K562 (cell line): ENCODE measurements around the gene ADSS1. TPM values are rescaled to one million over a fixed set of nuclear protein-coding genes. Genes with fewer than 3 reads are reported as not detected.
A peak's percentile ranks its signal among the peaks of the same experiment; 100 is the strongest.

Experiments
- BRF2 ChIP-seq: IDR thresholded peaks from 3 replicates; pipeline ENCODE4 v1.6.1; 2011; ENCODE audit warnings: borderline replicate concordance, mild to moderate bottlenecking; ENCODE audit not compliant: insufficient read length, insufficient read depth
- FOXA3 ChIP-seq, 2 experiments: fragments of 450-650 bp in 1 of 2; sonication (generic) in 1 of 2; formaldehyde crosslinking; IDR thresholded peaks in 1 of 2; conservative IDR thresholded peaks in 1 of 2; 2 replicates each; pipeline versions ENCODE4 v1.4.0 to v1.8.0; 2020 to 2022; ENCODE audit warnings: mild to moderate bottlenecking in 2 of 2, missing genetic modification reagents in 1 of 2
- HBP1 ChIP-seq: fragments of 450-650 bp; formaldehyde crosslinking; IDR thresholded peaks from 2 replicates; pipeline ENCODE4 v1.4.0; 2022; ENCODE audit warnings: missing genetic modification characterization
- KLF13 ChIP-seq: fragments of 450-650 bp; IDR thresholded peaks from 2 replicates; pipeline ENCODE4 v1.6.1; 2016; ENCODE audit warnings: missing genetic modification characterization, low read depth, mild to moderate bottlenecking, missing compliant biosample characterization, moderate library complexity, borderline replicate concordance
- PTBP1 ChIP-seq: fragments of 200-400 bp; formaldehyde crosslinking; IDR thresholded peaks from 2 replicates; pipeline ENCODE4 v1.6.1; 2017; ENCODE audit warnings: low read depth, low read length
- SMARCA5 ChIP-seq: fragments of 450-650 bp; IDR thresholded peaks from 2 replicates; pipeline ENCODE4 v1.6.1; 2016
- ZFP91 ChIP-seq: sonication (generic); formaldehyde crosslinking; IDR thresholded peaks from 2 replicates; pipeline ENCODE4 v1.8.0; 2022; ENCODE audit warnings: mild to moderate bottlenecking, missing genetic modification reagents
- ZNF431 ChIP-seq: sonication (generic); formaldehyde crosslinking; IDR thresholded peaks from 2 replicates; pipeline ENCODE4 v1.8.0; 2022; ENCODE audit warnings: mild to moderate bottlenecking, missing genetic modification reagents
- ZNF75A ChIP-seq: fragments of 450-650 bp; formaldehyde crosslinking; IDR thresholded peaks from 2 replicates; pipeline ENCODE4 v1.4.0; 2020; ENCODE audit warnings: mild to moderate bottlenecking
- polyA plus RNA-seq, 8 experiments: library from polyadenylated mRNA; depleted of rRNA in 4 of 8; stranded (reverse) in 5 of 8; unstranded in 3 of 8; fragments of >200 nt; fragmentation: Nextera tagmentation in 2 of 8; fragmentation: Illumina TruSeq in 1 of 8; extraction: Ambion mirVana in 2 of 8; extraction: Trizol in 1 of 8; gene quantifications; 2 replicates each; pipeline versions ENCODE4 v1.2.1 to v1.2.3, GENCODE V29; 2011 to 2014; ENCODE audit warnings: inconsistent platforms in 1 of 8, missing spikeins in 1 of 8
- total RNA-seq, 7 experiments: library from RNA; depleted of rRNA in 6 of 7; stranded (reverse); fragments of >200 nt in 6 of 7; fragmentation: Illumina TruSeq in 2 of 7; extraction: Trizol in 2 of 7; gene quantifications; 2 replicates each; pipeline versions ENCODE4 v1.2.1 to v1.2.3, GENCODE V29; 2011 to 2021; ENCODE audit warnings: low replicate concordance in 1 of 7
- TF ChIP-seq, protein P1 (sequence below): fragments of 150-350 bp; IDR thresholded peaks from 2 replicates; pipeline ENCODE4 v1.6.1; 2014; ENCODE audit warnings: low read depth, mild to moderate bottlenecking, low read length, borderline replicate concordance
- TF ChIP-seq, protein P2 (sequence below): fragments of 450-650 bp; IDR thresholded peaks from 2 replicates; pipeline ENCODE4 v1.6.1; 2018; ENCODE audit warnings: mild to moderate bottlenecking, low read depth; ENCODE audit not compliant: partially characterized antibody

Gene ADSS1
- total and polyA plus RNA-seq, 9 of the 15 experiments (the other 6 are each of a cell fraction or from before 2014, with no cell fraction given): 0.53 to 5.9 (median 3.9) TPM

DNA sequence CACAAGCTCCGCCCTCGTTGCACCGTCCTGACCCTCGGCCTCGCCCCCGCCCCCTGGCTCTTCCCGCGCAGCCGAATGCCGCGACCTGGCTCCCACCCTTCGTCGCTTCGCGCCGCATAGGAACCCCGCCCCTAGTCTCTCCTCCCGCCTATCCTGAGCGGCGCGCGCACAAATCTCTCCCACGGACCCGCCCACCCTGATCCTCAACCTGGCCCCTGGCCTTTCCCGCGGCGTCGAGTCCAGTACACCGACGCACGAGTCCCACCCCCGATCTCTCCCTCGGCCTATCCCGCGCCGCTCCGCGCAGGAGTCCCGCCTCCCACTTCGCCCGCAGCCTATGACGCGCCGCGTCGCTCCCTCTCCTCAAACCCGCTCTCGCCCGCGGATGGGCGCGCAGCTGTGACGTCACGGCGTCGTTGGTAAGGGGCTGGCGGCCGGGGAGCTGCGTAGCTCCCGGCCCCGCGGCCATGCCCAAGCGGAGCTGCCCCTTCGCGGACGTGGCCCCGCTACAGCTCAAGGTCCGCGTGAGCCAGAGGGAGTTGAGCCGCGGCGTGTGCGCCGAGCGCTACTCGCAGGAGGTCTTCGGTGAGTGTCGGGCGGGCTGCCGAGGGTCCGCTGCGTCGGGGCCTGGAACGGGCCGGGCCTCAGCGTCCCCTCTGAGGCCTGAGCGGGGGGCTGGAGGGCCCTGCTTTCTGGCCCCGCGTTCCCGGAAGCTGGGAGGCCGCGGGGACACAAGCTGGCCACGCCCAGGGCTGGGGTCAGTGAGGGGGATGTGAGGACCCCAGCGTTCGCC is 28.9 kb downstream of the ADSS1 start, which contains the start of gene SIVA1 (continued):
- TF ChIP-seq, protein P1, sequence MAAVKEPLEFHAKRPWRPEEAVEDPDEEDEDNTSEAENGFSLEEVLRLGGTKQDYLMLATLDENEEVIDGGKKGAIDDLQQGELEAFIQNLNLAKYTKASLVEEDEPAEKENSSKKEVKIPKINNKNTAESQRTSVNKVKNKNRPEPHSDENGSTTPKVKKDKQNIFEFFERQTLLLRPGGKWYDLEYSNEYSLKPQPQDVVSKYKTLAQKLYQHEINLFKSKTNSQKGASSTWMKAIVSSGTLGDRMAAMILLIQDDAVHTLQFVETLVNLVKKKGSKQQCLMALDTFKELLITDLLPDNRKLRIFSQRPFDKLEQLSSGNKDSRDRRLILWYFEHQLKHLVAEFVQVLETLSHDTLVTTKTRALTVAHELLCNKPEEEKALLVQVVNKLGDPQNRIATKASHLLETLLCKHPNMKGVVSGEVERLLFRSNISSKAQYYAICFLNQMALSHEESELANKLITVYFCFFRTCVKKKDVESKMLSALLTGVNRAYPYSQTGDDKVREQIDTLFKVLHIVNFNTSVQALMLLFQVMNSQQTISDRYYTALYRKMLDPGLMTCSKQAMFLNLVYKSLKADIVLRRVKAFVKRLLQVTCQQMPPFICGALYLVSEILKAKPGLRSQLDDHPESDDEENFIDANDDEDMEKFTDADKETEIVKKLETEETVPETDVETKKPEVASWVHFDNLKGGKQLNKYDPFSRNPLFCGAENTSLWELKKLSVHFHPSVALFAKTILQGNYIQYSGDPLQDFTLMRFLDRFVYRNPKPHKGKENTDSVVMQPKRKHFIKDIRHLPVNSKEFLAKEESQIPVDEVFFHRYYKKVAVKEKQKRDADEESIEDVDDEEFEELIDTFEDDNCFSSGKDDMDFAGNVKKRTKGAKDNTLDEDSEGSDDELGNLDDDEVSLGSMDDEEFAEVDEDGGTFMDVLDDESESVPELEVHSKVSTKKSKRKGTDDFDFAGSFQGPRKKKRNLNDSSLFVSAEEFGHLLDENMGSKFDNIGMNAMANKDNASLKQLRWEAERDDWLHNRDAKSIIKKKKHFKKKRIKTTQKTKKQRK: peak; percentile 72; the same call in 1 of the 2 replicates
- TF ChIP-seq ZNF75A (CRISPR knock-in tag) (no peak), ZNF431 (CRISPR knock-in tag) (no peak), PTBP1 (no peak), SMARCA5 (no peak), FOXA3 (CRISPR knock-in tag; conservative IDR thresholded peaks at IDR 0.05 in 1 of 2, IDR thresholded peaks at IDR 0.05 in 1 of 2) (no peak), HBP1 (CRISPR knock-in tag) (no peak), ZFP91 (CRISPR knock-in tag) (no peak), KLF13 (tag) (no peak), BRF2 (no peak)
- TF ChIP-seq, protein P2, sequence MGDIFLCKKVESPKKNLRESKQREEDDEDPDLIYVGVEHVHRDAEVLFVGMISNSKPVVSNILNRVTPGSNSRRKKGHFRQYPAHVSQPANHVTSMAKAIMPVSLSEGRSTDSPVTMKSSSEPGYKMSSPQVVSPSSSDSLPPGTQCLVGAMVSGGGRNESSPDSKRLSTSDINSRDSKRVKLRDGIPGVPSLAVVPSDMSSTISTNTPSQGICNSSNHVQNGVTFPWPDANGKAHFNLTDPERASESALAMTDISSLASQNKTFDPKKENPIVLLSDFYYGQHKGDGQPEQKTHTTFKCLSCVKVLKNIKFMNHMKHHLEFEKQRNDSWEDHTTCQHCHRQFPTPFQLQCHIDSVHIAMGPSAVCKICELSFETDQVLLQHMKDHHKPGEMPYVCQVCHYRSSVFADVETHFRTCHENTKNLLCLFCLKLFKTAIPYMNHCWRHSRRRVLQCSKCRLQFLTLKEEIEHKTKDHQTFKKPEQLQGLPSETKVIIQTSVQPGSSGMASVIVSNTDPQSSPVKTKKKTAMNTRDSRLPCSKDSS: no peak
